Coronary artery (tissue), 2 donors: ENCODE measurements around the gene PREB.

Experiments used
- DNase-seq: peaks from one replicate; pipeline ENCODE4 v3.0.0-alpha.2; 2017; ENCODE audit warnings: low spot score
- H3K27ac ChIP-seq, 2 donors: fragments of 200-600 bp; sonication (generic); one replicate each; pipeline ENCODE4 v1.5.1; 2016 to 2019
- H3K4me3 ChIP-seq: fragments of 200-600 bp; sonication (generic); 2 replicates; pipeline ENCODE4 v1.5.1; 2016; ENCODE audit warnings: mild to moderate bottlenecking, moderate library complexity
- CTCF ChIP-seq: fragments of 200-600 bp; sonication (generic); IDR thresholded peaks from one replicate; pipeline ENCODE4 v1.5.1; 2019; ENCODE audit warnings: antibody characterized with exemption

PREB gene

GRCh38 chr2:27086724-27087593, 47.5 kb downstream of the PREB start, which contains the start of gene KHK:
KHK (plus strand) TSS chr2:27086772; CDS start chr2:27087260, 488 bp downstream.
- DNase-seq, result peak; percentile 83
- TF ChIP-seq CTCF, result no peak
- H3K27ac ChIP-seq, result peak within 1 kb of the TSS; percentile 58 to 93

DNA sequence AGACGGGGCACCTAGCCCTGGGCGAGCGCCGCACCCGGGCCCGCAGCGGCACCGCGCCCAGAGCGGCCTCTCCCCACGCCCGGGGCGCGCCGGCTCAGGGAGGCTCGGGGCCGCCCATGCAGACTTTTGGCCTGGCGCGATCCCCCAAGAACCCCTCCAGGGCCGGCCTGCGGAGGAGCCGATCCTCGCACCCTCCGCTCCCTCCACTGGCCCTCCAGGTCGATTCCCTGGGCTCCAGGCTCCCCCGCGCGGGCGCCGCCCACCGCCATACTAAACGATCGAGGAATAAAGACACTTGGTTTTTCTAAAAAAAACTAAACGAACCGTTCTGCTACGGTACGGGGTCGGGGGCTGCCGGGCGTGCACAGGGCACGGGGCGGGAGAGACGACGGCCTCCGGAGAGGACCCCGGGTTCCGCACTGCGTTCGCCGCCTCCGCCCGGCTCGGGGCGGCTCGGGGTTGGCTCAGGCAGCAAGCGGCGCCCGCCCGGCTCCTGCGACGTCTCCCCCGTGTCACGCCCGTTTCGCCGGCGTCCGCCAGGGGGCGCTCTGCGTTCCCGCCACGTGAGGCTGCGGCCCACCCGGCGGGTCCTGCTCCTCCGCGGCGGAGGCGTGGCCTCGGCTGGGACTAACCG, 48.2 kb downstream of the PREB start:
- peak overlapping the region; percentile 58 to 93 for H3K27ac ChIP-seq
- peak; percentile 96 for DNase-seq
- peak; percentile 87 for TF ChIP-seq CTCF
- H3K4me3 ChIP-seq, result peak overlapping the region; percentile 79

More at GRCh38 chr2:27086724-27087593, 47.5 kb downstream of the PREB start, which contains the start of gene KHK:
- peak within 1 kb of the TSS; percentile 79 for H3K4me3 ChIP-seq

DNA sequence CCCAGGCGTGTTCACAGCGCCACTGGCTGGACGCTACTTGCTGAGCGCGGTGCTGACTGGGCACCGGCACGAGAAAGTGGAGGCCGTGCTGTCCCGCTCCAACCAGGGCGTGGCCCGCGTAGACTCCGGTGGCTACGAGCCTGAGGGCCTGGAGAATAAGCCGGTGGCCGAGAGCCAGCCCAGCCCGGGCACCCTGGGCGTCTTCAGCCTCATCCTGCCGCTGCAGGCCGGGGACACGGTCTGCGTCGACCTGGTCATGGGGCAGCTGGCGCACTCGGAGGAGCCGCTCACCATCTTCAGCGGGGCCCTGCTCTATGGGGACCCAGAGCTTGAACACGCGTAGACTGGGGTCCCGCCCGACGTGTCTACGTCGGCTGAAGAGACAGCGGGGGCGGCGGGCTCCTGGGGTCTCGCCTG, 48.8 kb downstream of the PREB start:
- peak; percentile 91 for DNase-seq
- TF ChIP-seq CTCF, result no peak
- Histone ChIP-seq H3K4me3 (peak overlapping the region; percentile 79), H3K27ac (peak overlapping the region; percentile 58 to 93)

GRCh38 chr2:27085062-27085672, 49.3 kb downstream of the PREB start:
- no peak for DNase-seq
- TF ChIP-seq CTCF, result peak; percentile 19
- peak overlapping the region in 1 of 2 donors; percentile 93 for H3K27ac ChIP-seq
- H3K4me3 ChIP-seq, result peak overlapping the region; percentile 79

- Histone ChIP-seq H3K27ac (peak overlapping the region in 1 of 2 donors; percentile 93), H3K4me3 (no peak overlapping the region)
- TF ChIP-seq CTCF, result no peak
- DNase-seq, result no peak
Measured at GRCh38 chr2:27084297-27085061, 50.0 kb downstream of the PREB start.

DNA sequence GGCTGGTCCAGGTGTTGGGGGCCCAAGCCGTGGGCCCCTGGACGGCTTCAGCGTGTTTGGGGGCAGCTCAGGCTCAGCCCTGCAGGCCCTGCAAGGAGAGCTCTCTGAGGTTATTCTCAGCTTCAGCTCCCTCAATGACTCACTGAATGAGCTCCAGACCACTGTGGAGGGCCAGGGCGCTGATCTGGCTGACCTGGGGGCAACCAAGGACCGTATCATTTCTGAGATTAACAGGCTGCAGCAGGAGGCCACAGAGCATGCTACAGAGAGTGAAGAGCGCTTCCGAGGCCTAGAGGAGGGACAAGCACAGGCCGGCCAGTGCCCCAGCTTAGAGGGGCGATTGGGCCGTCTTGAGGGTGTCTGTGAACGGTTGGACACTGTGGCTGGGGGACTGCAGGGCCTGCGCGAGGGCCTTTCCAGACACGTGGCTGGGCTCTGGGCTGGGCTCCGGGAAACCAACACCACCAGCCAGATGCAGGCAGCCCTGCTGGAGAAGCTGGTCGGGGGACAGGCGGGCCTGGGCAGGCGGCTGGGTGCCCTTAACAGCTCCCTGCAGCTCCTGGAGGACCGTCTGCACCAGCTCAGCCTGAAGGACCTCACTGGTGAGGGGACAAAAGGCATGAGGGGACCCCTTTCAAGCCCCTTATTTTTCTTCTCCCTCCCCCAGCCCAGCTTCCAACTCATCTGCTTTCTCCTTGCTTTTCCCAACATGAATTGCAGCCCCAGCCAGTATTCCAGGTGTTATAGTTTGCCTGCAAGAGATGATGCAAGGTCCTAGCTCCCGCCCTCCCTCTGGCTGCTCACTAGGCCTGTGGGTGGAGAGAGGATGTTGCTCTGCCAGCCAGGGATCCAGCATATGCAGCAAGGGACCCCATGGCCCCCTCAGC, 50.8 kb downstream of the PREB start:
- DNase-seq, result no peak
- no peak overlapping the region for H3K27ac ChIP-seq
- no peak for TF ChIP-seq CTCF
- no peak overlapping the region for H3K4me3 ChIP-seq
